KMS-11 (cell line): ENCODE data around the gene ACBD3.

Source experiments
- H2AFZ ChIP-seq: fragments of 200-600 bp; sonication (generic); 2 replicates; pipeline ENCODE4 v1.6.1; 2016; ENCODE audit warnings: antibody characterized with exemption, mixed run types, low read depth
- H3K27ac ChIP-seq: fragments of 200-600 bp; sonication (generic); 2 replicates; pipeline ENCODE4 v1.6.1; 2016; ENCODE audit warnings: mild to moderate bottlenecking, mixed run types
- H3K27me3 ChIP-seq: fragments of 200-600 bp; sonication (generic); 2 replicates; pipeline ENCODE4 v1.6.1; 2017; ENCODE audit warnings: mild to moderate bottlenecking, low read depth, mixed run types, moderate library complexity; ENCODE audit not compliant: insufficient read depth
- H3K36me3 ChIP-seq: fragments of 200-600 bp; sonication (generic); 2 replicates; pipeline ENCODE4 v1.6.1; 2017; ENCODE audit warnings: mild to moderate bottlenecking, mixed run types; ENCODE audit not compliant: insufficient read depth
- H3K4me1 ChIP-seq: fragments of 200-600 bp; sonication (generic); 2 replicates; pipeline ENCODE4 v1.6.1; 2016; ENCODE audit warnings: mild to moderate bottlenecking, low read depth, mixed run types; ENCODE audit not compliant: poor library complexity, severe bottlenecking
- H3K4me2 ChIP-seq: fragments of 200-600 bp; sonication (generic); 2 replicates; pipeline ENCODE4 v1.7.0; 2016; ENCODE audit warnings: mild to moderate bottlenecking, mixed run types
- H3K4me3 ChIP-seq: fragments of 200-600 bp; sonication (generic); IDR thresholded peaks from 2 replicates; pipeline ENCODE4 v1.6.1; 2017; ENCODE audit warnings: low read depth, low read length, mixed read lengths; ENCODE audit not compliant: insufficient read depth
- H3K79me2 ChIP-seq: fragments of 200-600 bp; sonication (generic); 2 replicates; pipeline ENCODE4 v1.6.1; 2016; ENCODE audit warnings: low read depth, mixed run types; ENCODE audit not compliant: insufficient read depth
- H3K9ac ChIP-seq: fragments of 200-600 bp; sonication (generic); 2 replicates; pipeline ENCODE4 v1.6.1; 2016; ENCODE audit warnings: mild to moderate bottlenecking, mixed run types
- H4K20me1 ChIP-seq: fragments of 200-600 bp; sonication (generic); 2 replicates; pipeline ENCODE4 v1.6.1; 2016; ENCODE audit warnings: mild to moderate bottlenecking, mixed run types; ENCODE audit not compliant: insufficient read depth
- TF ChIP-seq, protein P1 (sequence below): fragments of 200-600 bp; sonication (generic); conservative IDR thresholded peaks from 2 replicates; pipeline ENCODE4 v1.6.1; 2017; ENCODE audit warnings: low read depth, mild to moderate bottlenecking, antibody characterized with exemption, low read length, moderate library complexity, mixed read lengths

Gene ACBD3

DNA sequence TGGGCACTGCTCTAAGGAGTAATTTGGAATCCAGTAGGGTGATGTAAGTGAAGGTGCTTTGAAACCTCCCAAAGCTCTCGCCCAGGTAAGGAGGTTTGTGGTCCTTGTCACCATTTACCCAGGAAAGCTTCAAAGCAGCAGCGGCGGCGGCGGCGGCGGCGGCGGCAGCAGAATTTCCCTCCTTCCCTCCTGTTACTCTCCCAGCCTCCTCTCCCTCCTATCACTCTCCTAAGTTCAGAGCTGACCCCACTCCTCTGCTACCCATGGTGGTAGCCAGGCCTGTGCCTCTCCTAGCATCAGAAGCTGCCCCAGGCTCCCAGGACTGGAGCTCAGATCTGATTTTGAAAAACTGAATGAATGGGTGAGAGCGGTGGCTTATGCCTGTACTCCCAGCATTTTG lies 60.7 kb downstream of the ACBD3 start:
- peak overlapping the region; percentile 94 for H3K4me2 ChIP-seq
- H3K36me3 ChIP-seq = no peaks in the 10 kb centered on the region
- H3K27me3 ChIP-seq = no peaks in the 10 kb centered on the region
- peak overlapping the region; percentile 64 for H2AFZ ChIP-seq
- H3K4me1 ChIP-seq = peaks cover 67% of the 10 kb centered on the region
- H3K27ac ChIP-seq = peak overlapping the region; percentile 97; the same call in 1 of the 2 replicates
- TF ChIP-seq, protein P1, sequence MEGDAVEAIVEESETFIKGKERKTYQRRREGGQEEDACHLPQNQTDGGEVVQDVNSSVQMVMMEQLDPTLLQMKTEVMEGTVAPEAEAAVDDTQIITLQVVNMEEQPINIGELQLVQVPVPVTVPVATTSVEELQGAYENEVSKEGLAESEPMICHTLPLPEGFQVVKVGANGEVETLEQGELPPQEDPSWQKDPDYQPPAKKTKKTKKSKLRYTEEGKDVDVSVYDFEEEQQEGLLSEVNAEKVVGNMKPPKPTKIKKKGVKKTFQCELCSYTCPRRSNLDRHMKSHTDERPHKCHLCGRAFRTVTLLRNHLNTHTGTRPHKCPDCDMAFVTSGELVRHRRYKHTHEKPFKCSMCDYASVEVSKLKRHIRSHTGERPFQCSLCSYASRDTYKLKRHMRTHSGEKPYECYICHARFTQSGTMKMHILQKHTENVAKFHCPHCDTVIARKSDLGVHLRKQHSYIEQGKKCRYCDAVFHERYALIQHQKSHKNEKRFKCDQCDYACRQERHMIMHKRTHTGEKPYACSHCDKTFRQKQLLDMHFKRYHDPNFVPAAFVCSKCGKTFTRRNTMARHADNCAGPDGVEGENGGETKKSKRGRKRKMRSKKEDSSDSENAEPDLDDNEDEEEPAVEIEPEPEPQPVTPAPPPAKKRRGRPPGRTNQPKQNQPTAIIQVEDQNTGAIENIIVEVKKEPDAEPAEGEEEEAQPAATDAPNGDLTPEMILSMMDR = no peak
- no peak overlapping the region for H3K4me3 ChIP-seq
- H3K9ac ChIP-seq = no peak overlapping the region
- H3K79me2 ChIP-seq = no peaks in the 10 kb centered on the region
- no peaks in the 10 kb centered on the region for H4K20me1 ChIP-seq

DNA sequence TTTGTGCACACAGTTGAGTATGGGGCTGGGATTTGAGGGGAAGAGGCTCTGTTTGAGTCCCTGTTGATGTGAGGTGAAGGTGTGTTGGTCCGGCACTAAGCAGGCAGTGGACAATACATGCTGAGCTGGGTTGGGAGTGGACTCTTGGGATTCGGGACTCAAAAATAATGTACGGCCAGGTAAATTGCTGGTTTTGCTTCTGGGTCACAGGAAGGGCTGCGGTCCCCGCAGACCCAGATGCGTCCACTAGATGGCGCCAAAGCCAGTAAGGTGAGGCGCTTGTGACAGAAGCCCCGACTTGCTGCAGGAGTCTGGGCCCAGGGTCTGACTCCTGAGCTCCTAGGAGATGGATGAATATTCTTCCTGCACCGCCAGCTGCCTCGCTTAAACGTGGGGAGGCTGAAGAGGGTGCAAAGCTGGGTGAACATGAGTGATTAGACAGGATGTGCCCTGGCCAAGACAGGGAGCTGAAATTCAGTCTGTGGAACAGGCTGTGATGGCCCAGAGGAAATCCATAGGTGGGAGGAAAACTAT lies 61.4 kb downstream of the ACBD3 start:
- Histone ChIP-seq H3K36me3 (no peaks in the 10 kb centered on the region), H3K27ac (peak overlapping the region; percentile 97; the same call in 1 of the 2 replicates), H3K9ac (no peak overlapping the region), H3K4me2 (peak overlapping the region; percentile 94), H3K27me3 (no peaks in the 10 kb centered on the region), H2AFZ (peak overlapping the region; percentile 64), H3K4me3 (no peak overlapping the region), H3K4me1 (peaks cover 69% of the 10 kb centered on the region), H3K79me2 (no peaks in the 10 kb centered on the region), H4K20me1 (no peaks in the 10 kb centered on the region)
- TF ChIP-seq, protein P1 = peak; percentile 98

DNA sequence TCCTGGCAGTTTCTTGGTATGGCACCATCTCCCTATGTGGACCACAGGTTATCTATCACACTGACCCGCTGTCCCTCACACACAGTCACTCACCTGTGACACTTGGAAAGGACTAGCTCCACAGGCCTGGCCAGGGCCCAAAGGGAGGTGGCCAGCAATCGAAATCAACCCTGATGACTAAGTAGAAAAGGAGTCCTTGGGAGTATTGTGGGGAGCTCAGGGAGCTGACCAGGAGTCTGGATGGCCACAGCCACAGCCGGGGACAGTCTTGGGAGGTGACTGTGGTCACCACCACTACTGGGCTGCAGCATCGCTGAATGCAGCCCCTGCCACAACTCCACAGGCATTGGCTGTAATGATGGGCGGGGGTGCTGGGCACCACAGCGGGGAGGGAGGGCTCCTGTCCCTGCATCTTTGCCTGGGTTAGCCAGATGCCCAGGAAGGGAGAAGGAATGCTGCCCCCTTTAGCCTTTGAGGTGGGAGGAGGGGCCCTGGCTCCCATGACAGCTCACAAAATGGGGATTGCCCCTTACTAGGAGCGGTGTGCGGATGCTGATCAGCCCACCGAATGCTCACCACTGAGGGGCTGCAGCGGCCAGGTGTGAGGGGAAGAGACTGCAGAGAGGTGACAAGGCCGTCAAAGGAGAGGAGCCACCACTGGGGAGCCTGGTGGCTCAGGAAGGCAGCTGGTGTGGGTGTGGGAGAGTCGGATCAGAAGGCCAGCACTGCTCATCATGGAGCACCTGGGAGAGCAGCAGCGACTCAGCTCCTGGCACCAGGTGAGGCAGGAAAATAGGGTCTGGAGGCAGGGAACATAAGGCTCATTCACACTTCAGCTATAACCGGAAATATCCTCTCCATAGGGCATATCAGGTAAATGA lies 62.7 kb downstream of the ACBD3 start:
- H3K4me2 ChIP-seq = peak overlapping the region; percentile 94
- 0 out of 2 replicates have a peak overlapping the region, but pooled peaks have one; percentile 64 for H2AFZ ChIP-seq
- no peak overlapping the region; the same call in 1 of the 2 replicates for H3K9ac ChIP-seq
- no peak overlapping the region for H3K4me3 ChIP-seq
- TF ChIP-seq, protein P1 = no peak
- no peaks in the 10 kb centered on the region for H3K79me2 ChIP-seq
- H3K4me1 ChIP-seq = peaks cover 64% of the 10 kb centered on the region
- H4K20me1 ChIP-seq = no peaks in the 10 kb centered on the region
- no peaks in the 10 kb centered on the region for H3K27me3 ChIP-seq
- no peaks in the 10 kb centered on the region for H3K36me3 ChIP-seq
- peak overlapping the region; percentile 99; the same call in 1 of the 2 replicates for H3K27ac ChIP-seq

DNA sequence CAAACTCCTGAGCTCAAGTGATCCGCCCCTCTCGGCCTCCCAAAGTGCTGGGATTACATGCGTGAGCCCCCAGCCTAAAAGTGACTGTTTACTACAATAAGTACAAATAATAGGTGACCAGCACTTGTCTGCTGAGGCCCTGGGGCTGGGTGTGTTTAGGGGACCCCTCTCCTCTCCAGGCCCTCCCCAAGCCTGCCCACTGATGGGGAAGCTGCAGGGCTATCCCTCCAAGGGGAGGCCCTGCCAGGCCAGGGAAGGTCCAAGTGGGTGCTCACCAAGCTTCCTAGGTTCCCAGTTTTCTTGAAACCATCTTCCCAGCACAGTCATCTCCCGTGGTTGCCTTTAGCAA lies 63.4 kb downstream of the ACBD3 start:
- no peaks in the 10 kb centered on the region for H4K20me1 ChIP-seq
- H3K27ac ChIP-seq = peak overlapping the region; percentile 99
- TF ChIP-seq, protein P1 = no peak
- no peaks in the 10 kb centered on the region for H3K79me2 ChIP-seq
- no peaks in the 10 kb centered on the region for H3K27me3 ChIP-seq
- H3K4me1 ChIP-seq = peaks cover 57% of the 10 kb centered on the region
- H3K4me3 ChIP-seq = no peak overlapping the region
- H3K4me2 ChIP-seq = peak overlapping the region; percentile 57
- peak overlapping the region; percentile 99; the same call in 1 of the 2 replicates for H3K9ac ChIP-seq
- no peaks in the 10 kb centered on the region for H3K36me3 ChIP-seq
- peak overlapping the region; percentile 68; the same call in 1 of the 2 replicates for H2AFZ ChIP-seq
